Memory B cell (primary cell): Measurements from ENCODE around the gene CYP3A5.
"Not testable (repeated sequence)": the region's sequence is repeated elsewhere in the genome, so short reads cannot be mapped to it uniquely, and the experiment has no call there.

ENCODE experiments used
- ATAC-seq: fragments of 150-1000 bp; cut with Tn5 transposase; 2 replicates; pipeline ENCODE4 v1.10.0; 2021; ENCODE audit warnings: low read depth, mild to moderate bottlenecking, moderate library complexity
- DNase-seq, 2 donors: peaks; one replicate each; pipeline ENCODE4 v3.0.0; 2022; ENCODE audit warnings: low spot score in 2 of 2
- H3K27ac Mint-ChIP-seq: one replicate; pipeline ENCODE4 v1.8.0; 2022; ENCODE audit warnings: mild to moderate bottlenecking, moderate library complexity, mixed read lengths
- H3K27me3 Mint-ChIP-seq: one replicate; pipeline ENCODE4 v1.8.0; 2022; ENCODE audit warnings: mixed read lengths
- H3K36me3 Mint-ChIP-seq: one replicate; pipeline ENCODE4 v1.8.0; 2022; ENCODE audit warnings: mild to moderate bottlenecking, mixed read lengths
- H3K4me1 Mint-ChIP-seq: one replicate; pipeline ENCODE4 v1.8.0; 2022; ENCODE audit warnings: mixed read lengths
- H3K4me3 Mint-ChIP-seq: one replicate; pipeline ENCODE4 v1.8.0; 2022; ENCODE audit warnings: mild to moderate bottlenecking, moderate library complexity, mixed read lengths
- H3K9me3 Mint-ChIP-seq: one replicate; pipeline ENCODE4 v1.8.0; 2022; ENCODE audit warnings: mixed read lengths

CYP3A5 gene

DNA sequence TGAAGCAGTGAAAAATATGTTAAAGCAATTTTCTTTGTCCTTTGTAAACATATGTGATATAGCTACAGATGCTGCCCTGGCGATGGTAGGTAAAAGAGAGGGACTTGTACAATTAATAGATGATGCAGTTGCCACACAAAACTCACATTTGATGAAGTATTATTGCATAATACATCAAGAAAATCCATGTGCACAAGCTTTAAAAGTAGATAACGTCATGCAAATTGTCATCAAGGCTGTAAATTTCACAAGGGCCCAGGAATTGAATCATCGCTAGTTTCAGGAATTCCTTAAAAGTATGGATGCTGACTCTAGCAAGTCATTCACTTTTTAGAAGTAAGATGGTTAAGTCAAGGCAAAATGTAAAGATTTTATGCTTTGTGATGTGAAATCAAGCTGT, 10.0 kb downstream of the CYP3A5 start:
- no peak for DNase-seq
- ATAC-seq = no peak
- H3K27me3 Mint-ChIP-seq = no peaks in the 10 kb centered on the region
- no peaks in the 10 kb centered on the region for H3K9me3 Mint-ChIP-seq
- no peaks in the 10 kb centered on the region for H3K4me1 Mint-ChIP-seq
- no peak overlapping the region for H3K27ac Mint-ChIP-seq
- H3K4me3 Mint-ChIP-seq = no peak overlapping the region
- H3K36me3 Mint-ChIP-seq = peaks cover 6% of the 10 kb centered on the region

DNA sequence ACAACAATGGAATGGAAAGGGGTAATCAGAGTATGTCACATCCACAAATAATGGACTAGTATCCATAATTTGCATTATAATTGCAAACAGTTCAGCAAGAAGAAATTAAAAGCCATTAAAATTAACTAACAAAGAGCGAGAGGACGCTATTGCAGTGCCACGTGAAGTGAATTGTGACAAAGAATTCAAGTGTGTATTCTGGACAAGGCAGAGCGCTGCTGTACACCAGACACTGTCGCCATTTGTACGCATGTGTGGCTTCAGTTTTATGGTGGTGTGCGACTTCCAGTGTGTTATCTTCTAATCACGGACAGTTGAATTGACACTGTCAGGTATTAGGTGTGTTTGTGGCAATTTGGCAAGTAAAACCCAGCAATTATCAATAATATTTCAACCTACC, 11.3 kb downstream of the CYP3A5 start:
- Mint-ChIP-seq H3K27me3 (no peaks in the 10 kb centered on the region), H3K4me3 (no peak overlapping the region), H3K9me3 (no peaks in the 10 kb centered on the region), H3K36me3 (peaks cover 14% of the 10 kb centered on the region), H3K27ac (no peak overlapping the region), H3K4me1 (no peaks in the 10 kb centered on the region)
- DNase-seq = no peak
- ATAC-seq = no peak

DNA sequence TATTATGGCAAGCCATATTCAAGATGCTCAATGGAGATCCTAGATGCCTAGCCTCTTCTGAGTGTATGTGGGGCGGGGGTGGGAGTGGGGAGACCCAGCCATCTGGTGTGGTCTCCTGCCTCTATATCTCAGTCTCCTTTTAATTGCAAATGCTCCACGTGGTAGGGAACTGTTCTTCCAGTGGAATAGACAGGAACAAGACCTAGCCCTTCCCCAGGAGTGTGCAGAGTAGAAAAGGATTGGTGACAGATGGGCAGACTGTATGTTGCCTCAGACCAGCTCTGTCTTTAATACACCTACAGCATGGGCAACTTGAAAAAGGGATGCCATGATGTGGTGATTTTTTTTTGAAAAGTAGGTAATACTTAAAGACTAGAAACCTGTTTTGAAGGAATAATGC, 12.6 kb downstream of the CYP3A5 start:
- no peaks in the 10 kb centered on the region for H3K9me3 Mint-ChIP-seq
- peaks cover 19% of the 10 kb centered on the region for H3K36me3 Mint-ChIP-seq
- DNase-seq = no peak
- no peak overlapping the region for H3K27ac Mint-ChIP-seq
- no peak overlapping the region for H3K4me3 Mint-ChIP-seq
- ATAC-seq = no peak
- no peaks in the 10 kb centered on the region for H3K27me3 Mint-ChIP-seq
- H3K4me1 Mint-ChIP-seq = no peaks in the 10 kb centered on the region

DNA sequence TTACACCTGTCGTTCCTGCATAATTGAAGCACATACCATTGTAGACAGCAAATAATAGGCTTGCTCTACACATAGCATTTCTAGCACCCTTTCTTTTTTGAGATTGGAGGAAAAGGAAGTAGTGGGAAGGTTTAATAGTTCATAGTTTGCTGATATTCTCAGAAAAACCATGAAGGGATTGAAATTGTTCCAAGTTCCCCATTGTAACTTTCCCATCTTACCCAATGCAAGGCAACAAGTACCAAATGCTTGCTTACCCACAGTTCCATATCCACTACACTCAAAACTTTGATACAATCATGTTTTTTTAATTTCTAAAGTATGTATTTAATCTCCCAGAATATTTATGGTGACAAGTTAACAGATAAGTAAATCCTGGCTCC, 13.8 kb downstream of the CYP3A5 start:
- DNase-seq = no peak
- no peaks in the 10 kb centered on the region for H3K9me3 Mint-ChIP-seq
- H3K27me3 Mint-ChIP-seq = no peaks in the 10 kb centered on the region
- ATAC-seq = no peak
- no peak overlapping the region for H3K4me3 Mint-ChIP-seq
- no peaks in the 10 kb centered on the region for H3K4me1 Mint-ChIP-seq
- no peak overlapping the region for H3K27ac Mint-ChIP-seq
- peaks cover 22% of the 10 kb centered on the region for H3K36me3 Mint-ChIP-seq

- no peaks in the 10 kb centered on the region for H3K4me1 Mint-ChIP-seq
- ATAC-seq = no peak
These were observed 14.3 kb downstream of the CYP3A5 start for GRCh38 chr7:99665312-99666012.

GRCh38 chr7:99657879-99658278, 21.9 kb downstream of the CYP3A5 start:
- not testable (repeated sequence) for H3K27me3 Mint-ChIP-seq, H3K9me3 Mint-ChIP-seq, H3K4me3 Mint-ChIP-seq, H3K27ac Mint-ChIP-seq, H3K4me1 Mint-ChIP-seq, ATAC-seq, DNase-seq
- peaks cover 34% of the 10 kb centered on the region for H3K36me3 Mint-ChIP-seq

More at GRCh38 chr7:99665312-99666012, 14.3 kb downstream of the CYP3A5 start:
- H3K36me3 Mint-ChIP-seq = peaks cover 24% of the 10 kb centered on the region
- no peaks in the 10 kb centered on the region for H3K27me3 Mint-ChIP-seq
- no peak overlapping the region for H3K27ac Mint-ChIP-seq
- no peak overlapping the region for H3K4me3 Mint-ChIP-seq
- DNase-seq = no peak
- H3K9me3 Mint-ChIP-seq = no peaks in the 10 kb centered on the region

GRCh38 chr7:99654626-99655025, 25.2 kb downstream of the CYP3A5 start:
- not testable (repeated sequence) for ATAC-seq, H3K9me3 Mint-ChIP-seq, H3K4me1 Mint-ChIP-seq, H3K4me3 Mint-ChIP-seq, H3K27ac Mint-ChIP-seq, H3K27me3 Mint-ChIP-seq, DNase-seq
- H3K36me3 Mint-ChIP-seq = peaks cover 31% of the 10 kb centered on the region

- ATAC-seq (no peak), DNase-seq (no peak)
- H3K4me3 Mint-ChIP-seq = no peak overlapping the region
- peaks cover 1% of the 10 kb centered on the region for H3K9me3 Mint-ChIP-seq
- H3K27me3 Mint-ChIP-seq = no peaks in the 10 kb centered on the region
- H3K27ac Mint-ChIP-seq = no peak overlapping the region
- peaks cover 27% of the 10 kb centered on the region for H3K36me3 Mint-ChIP-seq
- H3K4me1 Mint-ChIP-seq = peaks cover 7% of the 10 kb centered on the region
These were observed 26.0 kb downstream of the CYP3A5 start for GRCh38 chr7:99653754-99654153.

GRCh38 chr7:99653269-99653668, 26.5 kb downstream of the CYP3A5 start:
- H3K36me3 Mint-ChIP-seq = peaks cover 24% of the 10 kb centered on the region
- not testable (repeated sequence) for H3K4me3 Mint-ChIP-seq, H3K27me3 Mint-ChIP-seq, H3K4me1 Mint-ChIP-seq, H3K27ac Mint-ChIP-seq, H3K9me3 Mint-ChIP-seq, ATAC-seq, DNase-seq

- Mint-ChIP-seq H3K27me3 (no peaks in the 10 kb centered on the region), H3K4me3 (no peak overlapping the region), H3K36me3 (peaks cover 27% of the 10 kb centered on the region), H3K27ac (no peak overlapping the region), H3K9me3 (peaks cover 1% of the 10 kb centered on the region), H3K4me1 (peaks cover 7% of the 10 kb centered on the region)
- ATAC-seq (no peak), DNase-seq (no peak)
These were observed 27.1 kb downstream of the CYP3A5 start for GRCh38 chr7:99652671-99653070.

DNA sequence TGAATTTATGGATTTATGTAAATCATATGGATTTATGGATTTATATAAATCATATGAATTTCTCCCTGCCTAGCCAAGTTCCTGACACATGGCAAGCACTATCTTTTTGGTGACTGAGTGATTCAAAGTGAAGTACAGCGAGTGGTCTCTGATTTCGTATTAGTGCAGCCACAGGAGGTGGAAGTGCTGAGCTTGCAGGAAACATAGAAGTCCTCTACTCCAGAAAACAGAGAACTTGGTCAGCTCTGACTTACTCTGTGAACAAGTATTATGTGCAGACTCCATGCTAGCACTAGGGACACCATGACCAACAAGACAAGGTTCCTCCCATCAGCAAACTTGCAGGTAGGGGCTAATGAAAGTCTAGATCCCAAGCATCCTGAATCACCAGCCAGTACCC, 28.5 kb downstream of the CYP3A5 start:
- H3K9me3 Mint-ChIP-seq = peaks cover 1% of the 10 kb centered on the region
- H3K27ac Mint-ChIP-seq = no peak overlapping the region
- H3K27me3 Mint-ChIP-seq = no peaks in the 10 kb centered on the region

GRCh38 chr7:99648843-99649242, 31.0 kb downstream of the CYP3A5 start:
- ATAC-seq (no peak), DNase-seq (no peak)
- H3K9me3 Mint-ChIP-seq = peaks cover 3% of the 10 kb centered on the region
- H3K4me3 Mint-ChIP-seq = no peak overlapping the region
- no peaks in the 10 kb centered on the region for H3K27me3 Mint-ChIP-seq
- H3K36me3 Mint-ChIP-seq = peaks cover 37% of the 10 kb centered on the region
- peaks cover 4% of the 10 kb centered on the region for H3K4me1 Mint-ChIP-seq
- H3K27ac Mint-ChIP-seq = no peak overlapping the region

More for the DNA sequence above, 28.5 kb downstream of the CYP3A5 start:
- peaks cover 7% of the 10 kb centered on the region for H3K4me1 Mint-ChIP-seq
- ATAC-seq (no peak), DNase-seq (no peak)
- H3K4me3 Mint-ChIP-seq = no peak overlapping the region
- H3K36me3 Mint-ChIP-seq = peaks cover 29% of the 10 kb centered on the region

GRCh38 chr7:99645590-99645989, 34.2 kb downstream of the CYP3A5 start:
- Mint-ChIP-seq H3K9me3 (peaks cover 2% of the 10 kb centered on the region), H3K4me1 (peaks cover 1% of the 10 kb centered on the region), H3K27ac (no peak overlapping the region), H3K27me3 (no peaks in the 10 kb centered on the region), H3K36me3 (peaks cover 35% of the 10 kb centered on the region), H3K4me3 (no peak overlapping the region)
- ATAC-seq (no peak), DNase-seq (no peak)

DNA sequence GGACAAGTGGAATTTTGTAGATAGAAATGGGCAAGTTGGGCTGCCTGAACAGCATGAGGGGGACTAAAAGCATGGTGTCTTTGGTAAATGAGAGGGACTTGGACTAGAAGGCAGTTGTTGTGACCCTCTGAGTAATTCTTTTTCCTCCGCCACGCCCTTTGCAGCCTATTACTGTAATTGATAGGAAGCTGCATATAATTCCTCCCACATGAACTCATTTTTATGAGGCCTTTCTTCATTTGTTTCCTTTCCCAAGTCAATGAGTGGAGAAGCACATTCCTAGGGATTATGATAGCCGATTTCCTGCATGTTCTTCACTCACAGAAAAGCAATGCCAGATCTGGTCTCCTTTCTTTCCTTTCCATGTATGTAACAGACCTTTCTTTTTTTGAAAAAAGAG, 35.4 kb downstream of the CYP3A5 start:
- H3K27me3 Mint-ChIP-seq = no peaks in the 10 kb centered on the region
- H3K9me3 Mint-ChIP-seq = peaks cover 2% of the 10 kb centered on the region
- no peak overlapping the region for H3K4me3 Mint-ChIP-seq
- no peak overlapping the region for H3K27ac Mint-ChIP-seq
- DNase-seq = no peak
- peaks cover 34% of the 10 kb centered on the region for H3K36me3 Mint-ChIP-seq
- no peaks in the 10 kb centered on the region for H3K4me1 Mint-ChIP-seq
- no peak for ATAC-seq

- H3K4me1 Mint-ChIP-seq = no peaks in the 10 kb centered on the region
- H3K4me3 Mint-ChIP-seq = no peak overlapping the region
- ATAC-seq = no peak
- H3K27me3 Mint-ChIP-seq = no peaks in the 10 kb centered on the region
- peaks cover 2% of the 10 kb centered on the region for H3K9me3 Mint-ChIP-seq
- no peak for DNase-seq
- no peak overlapping the region for H3K27ac Mint-ChIP-seq
- H3K36me3 Mint-ChIP-seq = peaks cover 34% of the 10 kb centered on the region
These were observed 36.3 kb downstream of the CYP3A5 start for GRCh38 chr7:99643464-99643863.
